GM19238 (cell line): ENCODE measurements around the gene FAM83D.

Source experiments
- DNase-seq: peaks from one replicate; pipeline ENCODE4 v3.0.0; 2011; ENCODE audit warnings: low spot score; ENCODE audit not compliant: insufficient read length

FAM83D gene

DNA sequence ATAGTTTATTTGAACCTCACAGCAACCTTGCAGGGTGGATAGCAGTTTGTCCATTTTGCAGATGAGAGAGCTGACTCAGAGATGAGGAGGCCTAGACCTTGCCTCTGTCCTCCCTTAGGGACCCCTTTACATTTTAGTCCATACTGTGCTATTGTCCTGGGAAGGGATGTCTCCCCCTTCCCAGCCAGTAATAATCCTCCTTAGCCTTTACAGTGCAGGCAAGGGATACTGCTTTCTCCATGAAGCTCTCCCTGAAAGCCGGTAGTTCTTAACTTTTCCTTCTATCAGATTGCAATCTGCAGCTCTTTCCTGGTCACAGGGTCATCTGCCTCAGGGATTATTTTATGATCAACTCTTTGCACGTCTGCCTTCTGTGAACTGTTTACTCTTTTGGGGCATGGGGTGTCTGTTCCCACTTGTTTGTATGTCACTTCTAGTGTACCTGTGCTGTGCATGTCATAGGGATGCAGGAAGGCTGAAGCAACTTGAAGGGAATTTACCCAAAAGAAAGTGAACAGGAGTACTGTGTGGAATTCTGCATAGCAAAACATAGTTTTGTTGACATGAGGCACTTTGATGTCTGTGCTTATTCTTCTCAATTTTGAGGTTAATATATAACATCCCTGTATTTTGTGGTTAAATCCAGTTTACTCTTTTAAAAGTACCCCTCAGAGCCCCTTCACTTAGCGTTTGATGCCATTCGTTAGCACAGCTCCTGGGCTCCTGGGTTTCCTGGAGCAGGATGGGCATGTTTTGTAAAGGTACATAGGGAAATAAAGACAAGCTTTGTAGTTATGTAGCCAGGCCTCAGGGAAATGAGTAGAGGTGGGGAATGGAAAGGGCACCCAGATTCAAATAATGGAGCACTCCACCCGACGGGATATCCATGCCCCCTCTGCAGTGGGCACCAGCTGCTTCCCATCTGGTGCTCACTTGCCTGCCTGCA lies 74.0 kb downstream of the FAM83D start:
- DNase-seq = no peak
